ENCODE data around the gene WNT7B. TPM values are rescaled to one million over a fixed set of nuclear protein-coding genes. Genes with fewer than 3 reads are reported as not detected.

WNT7B gene
- polyA plus RNA-seq, 1 of the 3 experiments (the other 2 are of a cell fraction), result 0.13 TPM

- Histone ChIP-seq H3K4me2 (no peak overlapping the region), H3K4me1 (ENCODE audit: control insufficient read depth in 1 of 2, insufficient read depth in 2 of 2, low read depth in 1 of 2, low read length in 1 of 2) (peaks cover 0 to 17% of the 10 kb centered on the region in 2 experiments; a peak in 1 of 4 replicates), H3K36me3 (replicated peaks in 1 of 2; ENCODE audit: control insufficient read depth in 1 of 2, insufficient read depth in 2 of 2, low read length in 1 of 2) (no peaks in the 10 kb centered on the region), H4K20me1 (ENCODE audit: insufficient read depth) (no peaks in the 10 kb centered on the region), H3K9me2 (no peaks in the 10 kb centered on the region), H3K27me3 (ENCODE audit: insufficient read depth) (no peaks in the 10 kb centered on the region), H3K27ac (ENCODE audit: low read depth in 2 of 2, low read length in 1 of 2) (no peak overlapping the region), H2AFZ (ENCODE audit: low read depth) (no peak overlapping the region), H3K4me3 (ENCODE audit: low read depth in 2 of 2, low read length in 1 of 2) (no peak overlapping the region), H3K9ac (no peak overlapping the region), H3K79me2 (ENCODE audit: insufficient read depth) (no peaks in the 10 kb centered on the region), H3F3A (replicated peaks; ENCODE audit: insufficient read depth) (no peaks in the 10 kb centered on the region), H3K9me3 (no peaks in the 10 kb centered on the region)
- TF ChIP-seq ZBTB33 (IDR thresholded peaks at IDR 0.05; ENCODE audit: borderline replicate concordance, low read depth), result no peak
- no peak for TF ChIP-seq USF1 (IDR thresholded peaks at IDR 0.05; ENCODE audit: borderline replicate concordance, low read depth)
- TF ChIP-seq MXI1 (IDR thresholded peaks at IDR 0.05; ENCODE audit: low read depth, low read length), result no peak
- TF ChIP-seq ELF1 (IDR thresholded peaks at IDR 0.05), result no peak
- no peak for TF ChIP-seq JUND (IDR thresholded peaks at IDR 0.05)
- CTCF ChIA-PET, result interaction anchor here (0.9 kb wide), 1 partner anchor 17 kb away, joined by 3 read pairs; no protein-coding TSS in a partner anchor
- POLR2A ChIA-PET, result no interaction called here
- DNase-seq, result no peak
- 75% methylated on average over 8 of the region's 49 CpGs for WGBS (ENCODE audit: low lambda C conversion rate)
Observed at GRCh38 chr22:45880716-45881523, 96.0 kb downstream of the WNT7B start.

GRCh38 chr22:45880091-45880715 is 96.8 kb downstream of the WNT7B start:
- Histone ChIP-seq H3K36me3 (replicated peaks in 1 of 2; ENCODE audit: control insufficient read depth in 1 of 2, insufficient read depth in 2 of 2, low read length in 1 of 2) (no peaks in the 10 kb centered on the region), H3K9me3 (no peaks in the 10 kb centered on the region), H3K79me2 (ENCODE audit: insufficient read depth) (no peaks in the 10 kb centered on the region), H3K4me1 (ENCODE audit: control insufficient read depth in 1 of 2, insufficient read depth in 2 of 2, low read depth in 1 of 2, low read length in 1 of 2) (peaks cover 0 to 11% of the 10 kb centered on the region in 2 experiments; a peak in 1 of 4 replicates), H3K9ac (no peak overlapping the region), H3K4me3 (ENCODE audit: low read depth in 2 of 2, low read length in 1 of 2) (no peak overlapping the region), H3K9me2 (no peaks in the 10 kb centered on the region), H3K27ac (ENCODE audit: low read depth in 2 of 2, low read length in 1 of 2) (no peak overlapping the region), H3K27me3 (ENCODE audit: insufficient read depth) (no peaks in the 10 kb centered on the region), H2AFZ (ENCODE audit: low read depth) (no peak overlapping the region), H4K20me1 (ENCODE audit: insufficient read depth) (no peaks in the 10 kb centered on the region), H3F3A (replicated peaks; ENCODE audit: insufficient read depth) (no peaks in the 10 kb centered on the region), H3K4me2 (no peak overlapping the region)
- CTCF ChIA-PET, result no interaction called here
- TF ChIP-seq YY1 (IDR thresholded peaks at IDR 0.05; ENCODE audit: low read depth), result no peak
- TF ChIP-seq TEAD4 (IDR thresholded peaks at IDR 0.05; ENCODE audit: borderline replicate concordance, insufficient read depth), result no peak
- no peak for TF ChIP-seq TCF12 (IDR thresholded peaks at IDR 0.05)
- no peak for TF ChIP-seq FOXM1 (IDR thresholded peaks at IDR 0.05; ENCODE audit: low read depth)
- TF ChIP-seq ELF1 (IDR thresholded peaks at IDR 0.05), result no peak
- no peak for TF ChIP-seq NRF1 (IDR thresholded peaks at IDR 0.05; ENCODE audit: low read depth, low read length)
- TF ChIP-seq CTCF (IDR thresholded peaks at IDR 0.05), result no peak
- no peak for TF ChIP-seq MEF2A (IDR thresholded peaks at IDR 0.05; ENCODE audit: borderline replicate concordance, low read depth)
- TF ChIP-seq JUND (IDR thresholded peaks at IDR 0.05), result no peak
- no peak for TF ChIP-seq RXRA (IDR thresholded peaks at IDR 0.05; ENCODE audit: borderline replicate concordance, low read depth)
- no peak for TF ChIP-seq RAD21 (IDR thresholded peaks at IDR 0.05; ENCODE audit: low read length)
- no peak for TF ChIP-seq FOSL2 (IDR thresholded peaks at IDR 0.05; ENCODE audit: borderline replicate concordance, low read depth)
- TF ChIP-seq, protein P1, sequence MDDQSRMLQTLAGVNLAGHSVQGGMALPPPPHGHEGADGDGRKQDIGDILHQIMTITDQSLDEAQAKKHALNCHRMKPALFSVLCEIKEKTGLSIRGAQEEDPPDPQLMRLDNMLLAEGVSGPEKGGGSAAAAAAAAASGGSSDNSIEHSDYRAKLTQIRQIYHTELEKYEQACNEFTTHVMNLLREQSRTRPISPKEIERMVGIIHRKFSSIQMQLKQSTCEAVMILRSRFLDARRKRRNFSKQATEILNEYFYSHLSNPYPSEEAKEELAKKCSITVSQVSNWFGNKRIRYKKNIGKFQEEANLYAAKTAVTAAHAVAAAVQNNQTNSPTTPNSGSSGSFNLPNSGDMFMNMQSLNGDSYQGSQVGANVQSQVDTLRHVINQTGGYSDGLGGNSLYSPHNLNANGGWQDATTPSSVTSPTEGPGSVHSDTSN (IDR thresholded peaks at IDR 0.05), result no peak
- TF ChIP-seq GATA2 (CRISPR knock-in tag; IDR thresholded peaks at IDR 0.05), result no peak
- TF ChIP-seq MXI1 (IDR thresholded peaks at IDR 0.05; ENCODE audit: low read depth, low read length), result no peak
- TF ChIP-seq IRF3 (IDR thresholded peaks at IDR 0.05; ENCODE audit: low read depth, low read length), result no peak
- TF ChIP-seq MAX (IDR thresholded peaks at IDR 0.05; ENCODE audit: low read depth), result no peak
- POLR2A ChIA-PET, result no interaction called here
- DNase-seq, result no peak
- WGBS (ENCODE audit: low lambda C conversion rate), result 83% methylated on average over 18 of the region's 22 CpGs
